Measurements from ENCODE around the gene ERO1A.

The ERO1A gene

DNA sequence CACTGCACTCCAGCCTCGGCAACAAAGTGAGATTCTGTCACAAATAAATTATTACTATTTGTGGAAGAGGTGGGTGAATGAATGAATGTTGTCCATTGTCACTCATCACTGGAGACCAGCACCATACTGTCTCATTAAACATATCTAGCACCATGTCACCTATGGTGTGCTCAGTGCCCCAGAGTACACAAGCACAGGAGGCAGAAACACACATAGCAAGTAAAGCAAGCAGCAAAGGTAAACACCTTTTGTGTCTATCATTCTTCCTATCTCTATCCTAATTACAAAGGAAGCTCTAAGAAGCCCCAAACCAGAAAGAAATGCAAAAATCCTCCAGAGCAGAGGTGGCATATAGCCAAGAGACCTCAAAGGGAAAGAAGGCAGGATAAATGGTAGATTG lies 9.2 kb downstream of the ERO1A start:
- H3K9me3 ChIP-seq (ENCODE audit: control insufficient read depth, insufficient read depth, low read length): no peaks in the 10 kb centered on the region
- H3K4me1 ChIP-seq (ENCODE audit: insufficient read depth, low read length): peaks cover 16% of the 10 kb centered on the region
- H3K9ac ChIP-seq (ENCODE audit: low read depth, low read length): no peak overlapping the region

GRCh38 chr14:52683985-52684520 lies 11.3 kb downstream of the ERO1A start:
- Histone ChIP-seq H3K9me3 (ENCODE audit: control insufficient read depth, insufficient read depth, low read length) (no peaks in the 10 kb centered on the region), H3K9ac (ENCODE audit: low read depth, low read length) (no peak overlapping the region), H3K4me1 (ENCODE audit: insufficient read depth, low read length) (peaks cover 14% of the 10 kb centered on the region), H3K36me3 (ENCODE audit: insufficient read depth, low read length) (no peaks in the 10 kb centered on the region)

More for the DNA sequence above, 9.2 kb downstream of the ERO1A start:
- no peaks in the 10 kb centered on the region for H3K36me3 ChIP-seq (ENCODE audit: insufficient read depth, low read length)

- Histone ChIP-seq H3K9me3 (ENCODE audit: control insufficient read depth, insufficient read depth, low read length) (no peaks in the 10 kb centered on the region), H3K9ac (ENCODE audit: low read depth, low read length) (no peak overlapping the region), H3K4me1 (ENCODE audit: insufficient read depth, low read length) (no peaks in the 10 kb centered on the region), H3K36me3 (ENCODE audit: insufficient read depth, low read length) (no peaks in the 10 kb centered on the region)
Observed at GRCh38 chr14:52678591-52678990, 16.8 kb downstream of the ERO1A start.

DNA sequence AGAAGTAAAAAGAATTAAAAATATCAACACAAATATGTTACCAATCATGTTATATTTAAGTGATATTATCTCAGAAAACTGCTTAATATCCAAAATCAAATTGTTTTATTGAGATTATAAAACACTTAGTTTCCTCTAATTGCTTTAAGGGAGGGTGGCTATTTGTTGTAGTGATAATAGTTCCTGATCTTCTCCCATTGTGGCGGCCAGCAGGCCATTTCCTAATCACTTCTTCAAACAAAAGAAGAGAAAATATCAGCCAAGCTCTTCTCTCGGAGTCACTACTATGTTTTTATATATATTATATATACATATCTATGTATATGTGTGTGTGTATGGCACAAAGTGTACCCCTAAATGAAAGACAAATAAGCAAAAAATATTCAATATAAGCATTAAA lies 31.5 kb downstream of the ERO1A start:
- Histone ChIP-seq H3K9ac (ENCODE audit: low read depth, low read length) (no peak overlapping the region), H3K9me3 (ENCODE audit: control insufficient read depth, insufficient read depth, low read length) (no peaks in the 10 kb centered on the region), H3K4me1 (ENCODE audit: insufficient read depth, low read length) (peaks cover 5% of the 10 kb centered on the region; the same call in 1 of the 2 replicates), H3K36me3 (ENCODE audit: insufficient read depth, low read length) (no peaks in the 10 kb centered on the region; the same call in 1 of the 2 replicates)

GRCh38 chr14:52661314-52661713 lies 34.0 kb downstream of the ERO1A start:
- Histone ChIP-seq H3K4me1 (ENCODE audit: insufficient read depth, low read length) (peaks cover 5% of the 10 kb centered on the region; the same call in 1 of the 2 replicates), H3K9me3 (ENCODE audit: control insufficient read depth, insufficient read depth, low read length) (no peaks in the 10 kb centered on the region), H3K9ac (ENCODE audit: low read depth, low read length) (no peak overlapping the region), H3K36me3 (ENCODE audit: insufficient read depth, low read length) (no peaks in the 10 kb centered on the region; the same call in 1 of the 2 replicates)

DNA sequence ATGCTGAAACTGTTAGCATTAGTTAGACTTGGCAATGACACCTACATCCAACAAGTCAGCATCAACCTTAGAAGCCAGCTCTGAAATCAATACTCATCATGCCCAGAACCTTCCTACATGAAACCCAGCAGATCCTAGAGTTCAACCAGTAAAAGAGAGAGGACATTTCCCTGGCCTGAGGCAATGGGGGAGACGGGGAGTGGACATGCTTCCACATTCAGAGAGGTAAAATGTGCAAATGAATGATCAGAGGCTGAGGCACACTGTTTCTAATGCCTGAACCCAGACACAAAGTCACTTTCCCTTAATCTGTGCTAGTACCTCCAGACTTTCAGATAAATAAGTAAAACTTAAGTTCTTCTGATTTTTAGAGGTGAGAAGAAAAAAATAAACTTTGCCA lies 34.5 kb downstream of the ERO1A start:
- peaks cover 5% of the 10 kb centered on the region; the same call in 1 of the 2 replicates for H3K4me1 ChIP-seq (ENCODE audit: insufficient read depth, low read length)
- no peak overlapping the region for H3K9ac ChIP-seq (ENCODE audit: low read depth, low read length)
- no peaks in the 10 kb centered on the region; the same call in 1 of the 2 replicates for H3K36me3 ChIP-seq (ENCODE audit: insufficient read depth, low read length)
- no peaks in the 10 kb centered on the region for H3K9me3 ChIP-seq (ENCODE audit: control insufficient read depth, insufficient read depth, low read length)

- no peak overlapping the region for H3K9ac ChIP-seq (ENCODE audit: low read depth, low read length)
- H3K9me3 ChIP-seq (ENCODE audit: control insufficient read depth, insufficient read depth, low read length): no peaks in the 10 kb centered on the region
- no peaks in the 10 kb centered on the region for H3K36me3 ChIP-seq (ENCODE audit: insufficient read depth, low read length)
- peaks cover 5% of the 10 kb centered on the region; the same call in 1 of the 2 replicates for H3K4me1 ChIP-seq (ENCODE audit: insufficient read depth, low read length)
Observed at GRCh38 chr14:52660325-52660724, 35.0 kb downstream of the ERO1A start.

- no peaks in the 10 kb centered on the region for H3K36me3 ChIP-seq (ENCODE audit: insufficient read depth, low read length)
- H3K9me3 ChIP-seq (ENCODE audit: control insufficient read depth, insufficient read depth, low read length): no peaks in the 10 kb centered on the region
- H3K9ac ChIP-seq (ENCODE audit: low read depth, low read length): no peak overlapping the region
- H3K4me1 ChIP-seq (ENCODE audit: insufficient read depth, low read length): no peaks in the 10 kb centered on the region
Observed at GRCh38 chr14:52656905-52657304, 38.5 kb downstream of the ERO1A start.

DNA sequence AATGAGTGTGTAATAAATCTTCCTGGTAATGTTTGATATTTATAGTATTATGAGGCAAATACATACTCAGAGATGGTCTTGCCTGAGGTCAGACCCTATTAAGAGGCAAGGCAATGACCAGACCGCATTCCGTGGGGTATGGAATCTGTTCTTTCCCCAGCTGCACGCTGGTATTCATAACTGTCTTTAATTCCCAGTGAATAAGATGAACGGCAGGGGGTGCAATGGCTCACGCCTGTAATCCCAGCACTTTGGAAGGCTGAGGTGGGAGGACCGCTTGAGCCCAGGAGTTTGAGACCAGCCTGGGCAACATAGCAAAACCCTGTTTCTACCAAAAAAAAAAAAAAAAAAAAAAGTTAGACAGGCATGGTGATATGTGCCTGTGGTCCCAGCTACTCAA lies 44.6 kb downstream of the ERO1A start:
- H3K36me3 ChIP-seq (ENCODE audit: insufficient read depth, low read length): no peaks in the 10 kb centered on the region
- H3K9me3 ChIP-seq (ENCODE audit: control insufficient read depth, insufficient read depth, low read length): no peaks in the 10 kb centered on the region
- no peaks in the 10 kb centered on the region for H3K4me1 ChIP-seq (ENCODE audit: insufficient read depth, low read length)
- H3K9ac ChIP-seq (ENCODE audit: low read depth, low read length): no peak overlapping the region

DNA sequence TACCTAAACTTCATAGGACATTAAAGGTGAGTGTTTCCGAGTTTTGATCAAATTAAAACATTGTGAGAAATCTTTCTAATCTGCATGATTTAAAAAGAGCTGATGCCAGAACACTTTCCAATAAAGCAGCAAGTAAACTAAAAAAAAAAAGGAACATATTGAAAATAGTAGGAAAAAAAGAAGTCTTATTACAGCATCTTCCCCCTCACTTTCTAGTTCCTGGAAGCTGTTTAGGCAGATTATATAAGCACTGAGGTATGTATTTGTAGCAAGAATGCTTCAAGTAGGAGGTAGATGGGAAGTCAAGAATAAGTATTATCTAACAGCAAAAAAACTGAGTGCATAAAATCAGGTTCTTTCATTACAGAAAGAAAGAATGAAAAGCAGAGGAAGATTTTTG lies 45.8 kb downstream of the ERO1A start:
- H3K4me1 ChIP-seq (ENCODE audit: insufficient read depth, low read length): no peaks in the 10 kb centered on the region
- H3K9me3 ChIP-seq (ENCODE audit: control insufficient read depth, insufficient read depth, low read length): no peaks in the 10 kb centered on the region
- H3K9ac ChIP-seq (ENCODE audit: low read depth, low read length): no peak overlapping the region
- no peaks in the 10 kb centered on the region for H3K36me3 ChIP-seq (ENCODE audit: insufficient read depth, low read length)

- Histone ChIP-seq H3K36me3 (ENCODE audit: insufficient read depth, low read length) (no peaks in the 10 kb centered on the region), H3K9ac (ENCODE audit: low read depth, low read length) (no peak overlapping the region), H3K4me1 (ENCODE audit: insufficient read depth, low read length) (no peaks in the 10 kb centered on the region), H3K9me3 (ENCODE audit: control insufficient read depth, insufficient read depth, low read length) (peaks cover 6% of the 10 kb centered on the region)
Observed at GRCh38 chr14:52641745-52642144, 53.6 kb downstream of the ERO1A start.

DNA sequence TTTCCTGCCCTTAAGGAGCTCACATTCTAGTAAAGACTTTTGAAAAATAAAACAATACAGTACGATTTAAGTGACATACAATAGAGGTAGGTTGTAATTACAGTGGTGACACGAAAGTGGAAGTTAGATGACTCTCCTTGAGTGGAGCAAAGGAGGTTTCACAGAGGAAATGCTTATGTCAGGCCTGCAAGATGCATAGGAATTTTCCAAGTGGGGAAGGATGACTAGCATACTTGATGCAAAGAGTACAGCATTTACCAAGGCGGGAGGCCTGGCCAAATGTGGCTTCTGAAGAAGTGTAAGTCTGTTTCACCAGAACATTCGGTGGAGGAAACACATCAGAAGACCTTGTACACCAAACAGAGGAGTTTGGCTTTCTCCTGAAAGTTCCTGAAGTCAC lies 55.2 kb downstream of the ERO1A start:
- no peaks in the 10 kb centered on the region for H3K4me1 ChIP-seq (ENCODE audit: insufficient read depth, low read length)
- H3K9me3 ChIP-seq (ENCODE audit: control insufficient read depth, insufficient read depth, low read length): peaks cover 6% of the 10 kb centered on the region
- H3K9ac ChIP-seq (ENCODE audit: low read depth, low read length): no peak overlapping the region
- H3K36me3 ChIP-seq (ENCODE audit: insufficient read depth, low read length): no peaks in the 10 kb centered on the region

DNA sequence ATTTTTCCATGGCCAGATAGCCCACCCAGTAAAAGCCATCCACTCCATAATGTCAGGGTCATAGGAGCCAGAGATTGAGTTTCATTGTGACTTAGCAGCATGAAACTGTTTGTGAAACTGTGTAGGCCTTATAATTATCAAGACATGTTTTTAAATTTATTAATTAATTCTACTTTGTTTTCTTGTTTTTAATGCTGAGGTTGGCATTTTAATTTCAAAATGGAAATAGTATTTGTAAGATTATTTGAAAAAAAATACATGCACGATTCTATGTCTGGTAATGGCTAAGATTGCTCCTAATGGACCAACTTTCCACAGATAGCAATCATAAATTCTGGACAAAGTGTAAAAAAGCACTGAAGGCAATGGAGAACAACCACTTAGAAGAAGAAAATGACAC lies 75.7 kb downstream of the ERO1A start:
- no peaks in the 10 kb centered on the region for H3K4me1 ChIP-seq (ENCODE audit: insufficient read depth, low read length)

DNA sequence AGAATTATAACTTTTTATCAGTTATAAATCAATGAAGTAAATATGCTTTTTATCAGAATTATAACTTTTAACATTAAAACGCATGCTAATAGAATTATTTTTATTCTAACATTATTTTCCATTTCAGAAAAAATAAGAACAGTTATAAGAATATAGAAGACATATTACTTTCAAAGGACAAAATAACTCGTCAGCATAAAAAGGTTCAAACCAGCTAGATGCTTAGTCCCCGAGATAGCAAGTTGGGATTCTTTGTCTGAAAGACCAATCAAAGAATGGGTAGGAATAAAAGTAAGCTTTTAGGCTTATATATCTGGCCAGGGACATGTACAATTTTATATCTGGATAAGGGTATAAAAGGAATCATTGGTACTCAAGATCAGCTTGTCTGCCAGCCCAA lies 76.8 kb downstream of the ERO1A start:
- H3K9ac ChIP-seq (ENCODE audit: low read depth, low read length): no peak overlapping the region
- no peaks in the 10 kb centered on the region for H3K9me3 ChIP-seq (ENCODE audit: control insufficient read depth, insufficient read depth, low read length)
- no peaks in the 10 kb centered on the region for H3K36me3 ChIP-seq (ENCODE audit: insufficient read depth, low read length)
- H3K4me1 ChIP-seq (ENCODE audit: insufficient read depth, low read length): no peaks in the 10 kb centered on the region

More for the DNA sequence above, 75.7 kb downstream of the ERO1A start:
- Histone ChIP-seq H3K9me3 (ENCODE audit: control insufficient read depth, insufficient read depth, low read length) (no peaks in the 10 kb centered on the region), H3K36me3 (ENCODE audit: insufficient read depth, low read length) (no peaks in the 10 kb centered on the region), H3K9ac (ENCODE audit: low read depth, low read length) (no peak overlapping the region)

DNA sequence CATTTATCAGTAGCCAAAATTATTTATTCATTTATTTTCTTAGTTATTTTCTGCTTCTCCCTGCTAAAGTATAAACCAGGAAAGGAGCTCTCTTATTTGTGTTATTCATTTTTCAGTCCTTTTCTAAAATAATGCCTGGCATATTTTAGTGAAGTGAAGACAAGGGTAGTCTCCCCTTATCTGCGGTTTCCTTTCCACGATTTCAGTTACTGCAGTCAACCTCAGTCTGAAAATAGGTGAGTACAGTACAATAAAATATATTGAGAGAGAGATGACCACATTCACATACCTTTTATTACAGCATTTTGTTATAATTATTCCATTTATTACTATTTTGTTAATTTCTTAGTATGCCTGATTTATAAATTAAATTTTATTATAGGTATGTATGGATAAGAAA lies 85.2 kb downstream of the ERO1A start:
- no peaks in the 10 kb centered on the region for H3K4me1 ChIP-seq (ENCODE audit: insufficient read depth, low read length)
- no peaks in the 10 kb centered on the region for H3K36me3 ChIP-seq (ENCODE audit: insufficient read depth, low read length)
- no peaks in the 10 kb centered on the region for H3K9me3 ChIP-seq (ENCODE audit: control insufficient read depth, insufficient read depth, low read length)
- H3K9ac ChIP-seq (ENCODE audit: low read depth, low read length): no peak overlapping the region
